ENCODE data around the gene FBXO9.

The FBXO9 gene

GRCh38 chr6:53029761-53030160 lies 35.4 kb upstream of the FBXO9 start:
- TF ChIP-seq, protein P1, sequence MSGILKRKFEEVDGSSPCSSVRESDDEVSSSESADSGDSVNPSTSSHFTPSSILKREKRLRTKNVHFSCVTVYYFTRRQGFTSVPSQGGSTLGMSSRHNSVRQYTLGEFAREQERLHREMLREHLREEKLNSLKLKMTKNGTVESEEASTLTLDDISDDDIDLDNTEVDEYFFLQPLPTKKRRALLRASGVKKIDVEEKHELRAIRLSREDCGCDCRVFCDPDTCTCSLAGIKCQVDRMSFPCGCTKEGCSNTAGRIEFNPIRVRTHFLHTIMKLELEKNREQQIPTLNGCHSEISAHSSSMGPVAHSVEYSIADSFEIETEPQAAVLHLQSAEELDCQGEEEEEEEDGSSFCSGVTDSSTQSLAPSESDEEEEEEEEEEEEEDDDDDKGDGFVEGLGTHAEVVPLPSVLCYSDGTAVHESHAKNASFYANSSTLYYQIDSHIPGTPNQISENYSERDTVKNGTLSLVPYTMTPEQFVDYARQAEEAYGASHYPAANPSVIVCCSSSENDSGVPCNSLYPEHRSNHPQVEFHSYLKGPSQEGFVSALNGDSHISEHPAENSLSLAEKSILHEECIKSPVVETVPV (CRISPR knock-in tag; IDR thresholded peaks at IDR 0.05), result no peak
- TF ChIP-seq CSDC2 (CRISPR knock-in tag; IDR thresholded peaks at IDR 0.05), result no peak
- TF ChIP-seq ZNF565 (CRISPR knock-in tag; conservative IDR thresholded peaks at IDR 0.05; ENCODE audit: low read depth), result no peak
- TF ChIP-seq, protein P2, sequence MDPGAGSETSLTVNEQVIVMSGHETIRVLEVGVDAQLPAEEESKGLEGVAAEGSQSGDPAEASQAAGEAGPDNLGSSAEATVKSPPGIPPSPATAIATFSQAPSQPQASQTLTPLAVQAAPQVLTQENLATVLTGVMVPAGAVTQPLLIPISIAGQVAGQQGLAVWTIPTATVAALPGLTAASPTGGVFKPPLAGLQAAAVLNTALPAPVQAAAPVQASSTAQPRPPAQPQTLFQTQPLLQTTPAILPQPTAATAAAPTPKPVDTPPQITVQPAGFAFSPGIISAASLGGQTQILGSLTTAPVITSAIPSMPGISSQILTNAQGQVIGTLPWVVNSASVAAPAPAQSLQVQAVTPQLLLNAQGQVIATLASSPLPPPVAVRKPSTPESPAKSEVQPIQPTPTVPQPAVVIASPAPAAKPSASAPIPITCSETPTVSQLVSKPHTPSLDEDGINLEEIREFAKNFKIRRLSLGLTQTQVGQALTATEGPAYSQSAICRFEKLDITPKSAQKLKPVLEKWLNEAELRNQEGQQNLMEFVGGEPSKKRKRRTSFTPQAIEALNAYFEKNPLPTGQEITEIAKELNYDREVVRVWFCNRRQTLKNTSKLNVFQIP (CRISPR knock-in tag; IDR thresholded peaks at IDR 0.05; ENCODE audit: borderline replicate concordance, low read depth), result no peak
- TF ChIP-seq TOX (CRISPR knock-in tag; IDR thresholded peaks at IDR 0.05; ENCODE audit: borderline replicate concordance), result no peak
- no peak for TF ChIP-seq GLIS3 (CRISPR knock-in tag; IDR thresholded peaks at IDR 0.05)
- no peak for TF ChIP-seq TCF4 (CRISPR knock-in tag; IDR thresholded peaks at IDR 0.05; ENCODE audit: borderline replicate concordance)
- no peak for TF ChIP-seq ZFP3 (CRISPR knock-in tag; IDR thresholded peaks at IDR 0.05)
- TF ChIP-seq ZNF8 (CRISPR knock-in tag; IDR thresholded peaks at IDR 0.05), result no peak
- TF ChIP-seq ZFP30 (CRISPR knock-in tag; IDR thresholded peaks at IDR 0.05), result no peak
- no peak for TF ChIP-seq ESRRG (CRISPR knock-in tag; IDR thresholded peaks at IDR 0.05)
- no peak for TF ChIP-seq SNAI2 (CRISPR knock-in tag; IDR thresholded peaks at IDR 0.05)
- TF ChIP-seq, protein P3, sequence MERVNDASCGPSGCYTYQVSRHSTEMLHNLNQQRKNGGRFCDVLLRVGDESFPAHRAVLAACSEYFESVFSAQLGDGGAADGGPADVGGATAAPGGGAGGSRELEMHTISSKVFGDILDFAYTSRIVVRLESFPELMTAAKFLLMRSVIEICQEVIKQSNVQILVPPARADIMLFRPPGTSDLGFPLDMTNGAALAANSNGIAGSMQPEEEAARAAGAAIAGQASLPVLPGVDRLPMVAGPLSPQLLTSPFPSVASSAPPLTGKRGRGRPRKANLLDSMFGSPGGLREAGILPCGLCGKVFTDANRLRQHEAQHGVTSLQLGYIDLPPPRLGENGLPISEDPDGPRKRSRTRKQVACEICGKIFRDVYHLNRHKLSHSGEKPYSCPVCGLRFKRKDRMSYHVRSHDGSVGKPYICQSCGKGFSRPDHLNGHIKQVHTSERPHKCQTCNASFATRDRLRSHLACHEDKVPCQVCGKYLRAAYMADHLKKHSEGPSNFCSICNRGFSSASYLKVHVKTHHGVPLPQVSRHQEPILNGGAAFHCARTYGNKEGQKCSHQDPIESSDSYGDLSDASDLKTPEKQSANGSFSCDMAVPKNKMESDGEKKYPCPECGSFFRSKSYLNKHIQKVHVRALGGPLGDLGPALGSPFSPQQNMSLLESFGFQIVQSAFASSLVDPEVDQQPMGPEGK (CRISPR knock-in tag; IDR thresholded peaks at IDR 0.05; ENCODE audit: borderline replicate concordance), result no peak
- no peak for TF ChIP-seq ARNTL (CRISPR knock-in tag; IDR thresholded peaks at IDR 0.05; ENCODE audit: borderline replicate concordance, low read depth)
- TF ChIP-seq ISL1 (CRISPR knock-in tag; IDR thresholded peaks at IDR 0.05), result no peak
- no peak for ATAC-seq

GRCh38 chr6:53031281-53031680 lies 33.9 kb upstream of the FBXO9 start:
- ATAC-seq, result no peak
- TF ChIP-seq GLIS3 (CRISPR knock-in tag; IDR thresholded peaks at IDR 0.05) (no peak), ZNF8 (CRISPR knock-in tag; IDR thresholded peaks at IDR 0.05) (no peak), ARNTL (CRISPR knock-in tag; IDR thresholded peaks at IDR 0.05; ENCODE audit: borderline replicate concordance, low read depth) (no peak), ZNF70 (CRISPR knock-in tag; IDR thresholded peaks at IDR 0.05) (no peak), ISL1 (CRISPR knock-in tag; IDR thresholded peaks at IDR 0.05) (no peak), ZC3H10 (CRISPR knock-in tag; IDR thresholded peaks at IDR 0.05) (no peak), ZNF565 (CRISPR knock-in tag; conservative IDR thresholded peaks at IDR 0.05; ENCODE audit: low read depth) (no peak), RARB (CRISPR knock-in tag; IDR thresholded peaks at IDR 0.05) (no peak), TCF4 (CRISPR knock-in tag; IDR thresholded peaks at IDR 0.05; ENCODE audit: borderline replicate concordance) (no peak), ZFP3 (CRISPR knock-in tag; IDR thresholded peaks at IDR 0.05) (no peak), TOX (CRISPR knock-in tag; IDR thresholded peaks at IDR 0.05; ENCODE audit: borderline replicate concordance) (no peak), ZFP30 (CRISPR knock-in tag; IDR thresholded peaks at IDR 0.05) (no peak)
- TF ChIP-seq, protein P1 (CRISPR knock-in tag; IDR thresholded peaks at IDR 0.05), result no peak
- TF ChIP-seq, protein P4, sequence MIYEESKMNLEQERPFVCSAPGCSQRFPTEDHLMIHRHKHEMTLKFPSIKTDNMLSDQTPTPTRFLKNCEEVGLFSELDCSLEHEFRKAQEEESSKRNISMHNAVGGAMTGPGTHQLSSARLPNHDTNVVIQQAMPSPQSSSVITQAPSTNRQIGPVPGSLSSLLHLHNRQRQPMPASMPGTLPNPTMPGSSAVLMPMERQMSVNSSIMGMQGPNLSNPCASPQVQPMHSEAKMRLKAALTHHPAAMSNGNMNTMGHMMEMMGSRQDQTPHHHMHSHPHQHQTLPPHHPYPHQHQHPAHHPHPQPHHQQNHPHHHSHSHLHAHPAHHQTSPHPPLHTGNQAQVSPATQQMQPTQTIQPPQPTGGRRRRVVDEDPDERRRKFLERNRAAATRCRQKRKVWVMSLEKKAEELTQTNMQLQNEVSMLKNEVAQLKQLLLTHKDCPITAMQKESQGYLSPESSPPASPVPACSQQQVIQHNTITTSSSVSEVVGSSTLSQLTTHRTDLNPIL (CRISPR knock-in tag; IDR thresholded peaks at IDR 0.05; ENCODE audit: low read depth), result no peak
- TF ChIP-seq, protein P2 (CRISPR knock-in tag; IDR thresholded peaks at IDR 0.05; ENCODE audit: borderline replicate concordance, low read depth), result no peak
- TF ChIP-seq, protein P5, sequence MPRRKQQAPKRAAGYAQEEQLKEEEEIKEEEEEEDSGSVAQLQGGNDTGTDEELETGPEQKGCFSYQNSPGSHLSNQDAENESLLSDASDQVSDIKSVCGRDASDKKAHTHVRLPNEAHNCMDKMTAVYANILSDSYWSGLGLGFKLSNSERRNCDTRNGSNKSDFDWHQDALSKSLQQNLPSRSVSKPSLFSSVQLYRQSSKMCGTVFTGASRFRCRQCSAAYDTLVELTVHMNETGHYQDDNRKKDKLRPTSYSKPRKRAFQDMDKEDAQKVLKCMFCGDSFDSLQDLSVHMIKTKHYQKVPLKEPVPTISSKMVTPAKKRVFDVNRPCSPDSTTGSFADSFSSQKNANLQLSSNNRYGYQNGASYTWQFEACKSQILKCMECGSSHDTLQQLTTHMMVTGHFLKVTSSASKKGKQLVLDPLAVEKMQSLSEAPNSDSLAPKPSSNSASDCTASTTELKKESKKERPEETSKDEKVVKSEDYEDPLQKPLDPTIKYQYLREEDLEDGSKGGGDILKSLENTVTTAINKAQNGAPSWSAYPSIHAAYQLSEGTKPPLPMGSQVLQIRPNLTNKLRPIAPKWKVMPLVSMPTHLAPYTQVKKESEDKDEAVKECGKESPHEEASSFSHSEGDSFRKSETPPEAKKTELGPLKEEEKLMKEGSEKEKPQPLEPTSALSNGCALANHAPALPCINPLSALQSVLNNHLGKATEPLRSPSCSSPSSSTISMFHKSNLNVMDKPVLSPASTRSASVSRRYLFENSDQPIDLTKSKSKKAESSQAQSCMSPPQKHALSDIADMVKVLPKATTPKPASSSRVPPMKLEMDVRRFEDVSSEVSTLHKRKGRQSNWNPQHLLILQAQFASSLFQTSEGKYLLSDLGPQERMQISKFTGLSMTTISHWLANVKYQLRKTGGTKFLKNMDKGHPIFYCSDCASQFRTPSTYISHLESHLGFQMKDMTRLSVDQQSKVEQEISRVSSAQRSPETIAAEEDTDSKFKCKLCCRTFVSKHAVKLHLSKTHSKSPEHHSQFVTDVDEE (CRISPR knock-in tag; IDR thresholded peaks at IDR 0.05), result no peak

Measured in SK-N-SH treated with all-trans-retinoic acid at 6 μM for 48 hours (cell line).